ENCODE measurements around the gene GNAL. TPM values are rescaled to one million over a fixed set of nuclear protein-coding genes. Genes with fewer than 3 reads are reported as not detected.
A peak's percentile ranks its signal among the peaks of the same experiment; 100 is the strongest.
"Not testable (repeated sequence)": the region's sequence is repeated elsewhere in the genome, so short reads cannot be mapped to it uniquely, and the experiment has no call there.

The GNAL gene
- total RNA-seq, 2 experiments from 2014 or later: 0.05 TPM; not detected in 1

DNA sequence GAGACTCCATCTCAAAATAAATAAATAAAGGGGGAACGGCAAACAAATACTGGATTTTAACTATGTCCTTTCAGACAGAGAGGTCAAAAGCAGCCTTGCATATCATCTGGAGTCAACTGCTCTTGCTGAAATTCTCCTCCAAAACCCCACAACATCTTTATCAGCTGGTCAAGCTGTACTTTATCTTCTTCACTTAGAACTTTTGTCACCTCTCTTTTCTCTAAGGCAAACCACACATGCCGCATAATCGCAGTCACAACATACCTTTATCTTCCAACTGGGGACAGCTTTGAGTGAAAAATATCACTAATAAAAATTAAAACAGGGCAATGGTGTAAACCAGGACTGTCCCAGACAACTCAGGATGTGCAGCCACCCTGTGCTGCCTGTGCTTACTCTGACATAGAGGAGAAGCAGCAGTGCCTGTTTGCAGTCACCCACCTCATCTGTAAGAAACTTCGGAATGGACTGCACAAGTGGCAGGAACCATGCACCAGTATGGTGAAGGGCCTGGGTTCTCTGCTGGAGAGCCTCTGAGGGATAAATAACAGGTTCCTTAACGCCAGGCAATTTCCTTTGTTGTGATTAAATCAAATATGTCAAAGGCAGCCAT lies 212.9 kb downstream of the GNAL start:
- Mint-ChIP-seq H3K27ac (no peak overlapping the region), H3K36me3 (ENCODE audit: low read depth) (peaks cover 17% of the 10 kb centered on the region), H3K27me3 (ENCODE audit: low read depth) (no peaks in the 10 kb centered on the region), H3K4me1 (ENCODE audit: low read depth) (peaks cover 18% of the 10 kb centered on the region), H3K9me3 (no peaks in the 10 kb centered on the region), H3K4me3 (no peak overlapping the region)
- DNase-seq: no peak
- intact Hi-C loops (cut with micrococcal nuclease): no loop called here
- CTCF ChIA-PET: interaction anchor here (1.0 kb wide), 1 partner anchor 137 kb away, joined by 4 read pairs; no protein-coding TSS in a partner anchor

DNA sequence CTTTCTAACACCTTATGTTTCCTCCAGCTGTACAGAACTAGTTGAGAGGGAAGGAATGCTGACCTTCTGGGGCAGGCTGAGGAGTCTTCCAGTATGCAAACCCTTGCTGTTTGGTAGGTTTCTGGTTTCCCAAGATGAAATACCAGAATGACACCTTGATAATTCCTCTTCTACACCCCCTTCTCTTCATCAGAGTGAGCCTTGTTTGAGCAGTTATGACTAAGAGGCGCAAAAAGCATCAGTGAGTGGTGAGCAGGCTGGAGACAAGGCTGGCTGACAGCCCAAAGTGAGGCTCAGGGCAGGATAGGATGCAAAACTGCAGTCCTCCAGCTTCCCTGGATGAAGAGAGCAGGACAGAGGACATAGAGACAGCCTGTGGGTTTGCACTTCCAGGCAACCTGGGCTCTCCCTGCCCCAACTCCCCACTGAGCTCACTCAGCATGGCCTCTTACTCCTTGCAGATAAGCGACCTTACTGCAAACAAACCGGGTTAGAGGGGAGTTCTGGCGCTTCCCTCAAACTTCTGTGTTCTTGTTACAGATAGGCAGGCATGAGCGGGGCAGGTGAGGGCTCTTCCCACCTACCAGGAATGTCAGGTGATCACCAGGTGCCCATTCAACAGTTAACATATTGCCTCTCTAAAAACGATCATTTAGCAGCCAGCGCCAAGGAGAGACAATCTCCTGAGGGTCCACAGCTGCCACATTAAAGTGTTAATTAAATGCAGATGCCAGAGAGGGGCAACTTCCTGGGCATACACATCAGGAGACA lies 213.6 kb downstream of the GNAL start:
- Mint-ChIP-seq H3K4me3 (no peak overlapping the region), H3K27ac (no peak overlapping the region)

DNA sequence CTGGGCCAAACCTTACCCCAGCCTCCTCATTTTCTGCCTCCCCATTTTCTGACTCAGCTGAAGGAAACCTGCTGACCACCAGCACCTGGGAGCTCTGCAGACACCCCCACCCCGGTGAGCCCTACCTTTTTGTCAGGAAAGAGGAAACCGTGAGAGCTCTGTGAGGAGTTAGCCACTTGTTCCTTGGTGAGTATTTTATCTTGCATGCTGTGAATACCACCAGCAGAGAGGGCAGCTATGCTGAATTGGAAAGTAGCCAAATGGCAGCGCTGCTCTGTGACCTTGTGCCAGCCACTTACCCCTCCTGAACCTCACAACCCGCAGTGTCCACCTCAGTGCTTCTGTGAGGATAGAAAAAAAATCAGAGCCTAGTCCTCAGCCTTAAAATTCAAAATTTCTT lies 216.5 kb downstream of the GNAL start:
- no peak overlapping the region for H3K4me3 Mint-ChIP-seq
- CTCF ChIA-PET: interaction anchor here (0.9 to 1.5 kb wide), 3 partner anchors 31 to 88 kb away, joined by 3 to 6 read pairs (median 5); no protein-coding TSS in a partner anchor
- H3K9me3 Mint-ChIP-seq: no peaks in the 10 kb centered on the region

More for the DNA sequence above, 213.6 kb downstream of the GNAL start:
- no peak for DNase-seq
- H3K9me3 Mint-ChIP-seq: no peaks in the 10 kb centered on the region
- intact Hi-C loops (cut with micrococcal nuclease): no loop called here
- H3K4me1 Mint-ChIP-seq (ENCODE audit: low read depth): peaks cover 23% of the 10 kb centered on the region
- no peaks in the 10 kb centered on the region for H3K27me3 Mint-ChIP-seq (ENCODE audit: low read depth)
- CTCF ChIA-PET: interaction anchor here (1.0 kb wide), 1 partner anchor 136 kb away, joined by 4 read pairs; no protein-coding TSS in a partner anchor
- H3K36me3 Mint-ChIP-seq (ENCODE audit: low read depth): peaks cover 19% of the 10 kb centered on the region

DNA sequence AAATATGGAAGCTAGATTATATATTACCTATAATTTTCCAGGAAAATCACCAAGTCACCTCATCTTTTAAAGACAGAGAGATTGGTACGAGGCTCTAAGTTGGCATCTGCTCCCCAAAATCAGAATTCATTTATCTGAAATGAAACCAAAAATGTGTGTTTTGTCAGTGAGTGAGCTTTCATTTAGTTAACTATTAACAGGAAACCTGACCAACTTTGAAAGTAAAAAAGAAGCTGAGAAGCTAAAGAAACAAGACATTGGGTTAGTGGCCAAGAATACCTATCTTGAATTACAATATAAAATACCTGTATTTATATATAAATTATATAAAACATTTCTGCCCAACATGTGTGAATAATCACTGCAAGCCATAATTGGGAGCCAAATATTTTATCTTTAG lies 217.1 kb downstream of the GNAL start:
- H3K9me3 Mint-ChIP-seq: no peaks in the 10 kb centered on the region
- no peaks in the 10 kb centered on the region for H3K27me3 Mint-ChIP-seq (ENCODE audit: low read depth)
- peaks cover 17% of the 10 kb centered on the region for H3K36me3 Mint-ChIP-seq (ENCODE audit: low read depth)
- H3K4me3 Mint-ChIP-seq: no peak overlapping the region
- H3K4me1 Mint-ChIP-seq (ENCODE audit: low read depth): peaks cover 28% of the 10 kb centered on the region
- CTCF ChIA-PET: interaction anchor here (0.8 to 1.5 kb wide), 4 partner anchors 31 to 173 kb away, joined by 3 to 6 read pairs (median 5); no protein-coding TSS in a partner anchor
- intact Hi-C loops (cut with micrococcal nuclease): no loop called here
- H3K27ac Mint-ChIP-seq: no peak overlapping the region
- DNase-seq: no peak

More for the DNA sequence above, 216.5 kb downstream of the GNAL start:
- Mint-ChIP-seq H3K27me3 (ENCODE audit: low read depth) (no peaks in the 10 kb centered on the region), H3K27ac (no peak overlapping the region), H3K4me1 (ENCODE audit: low read depth) (peaks cover 28% of the 10 kb centered on the region), H3K36me3 (ENCODE audit: low read depth) (peaks cover 17% of the 10 kb centered on the region)
- intact Hi-C loops (cut with micrococcal nuclease): no loop called here
- DNase-seq: no peak

DNA sequence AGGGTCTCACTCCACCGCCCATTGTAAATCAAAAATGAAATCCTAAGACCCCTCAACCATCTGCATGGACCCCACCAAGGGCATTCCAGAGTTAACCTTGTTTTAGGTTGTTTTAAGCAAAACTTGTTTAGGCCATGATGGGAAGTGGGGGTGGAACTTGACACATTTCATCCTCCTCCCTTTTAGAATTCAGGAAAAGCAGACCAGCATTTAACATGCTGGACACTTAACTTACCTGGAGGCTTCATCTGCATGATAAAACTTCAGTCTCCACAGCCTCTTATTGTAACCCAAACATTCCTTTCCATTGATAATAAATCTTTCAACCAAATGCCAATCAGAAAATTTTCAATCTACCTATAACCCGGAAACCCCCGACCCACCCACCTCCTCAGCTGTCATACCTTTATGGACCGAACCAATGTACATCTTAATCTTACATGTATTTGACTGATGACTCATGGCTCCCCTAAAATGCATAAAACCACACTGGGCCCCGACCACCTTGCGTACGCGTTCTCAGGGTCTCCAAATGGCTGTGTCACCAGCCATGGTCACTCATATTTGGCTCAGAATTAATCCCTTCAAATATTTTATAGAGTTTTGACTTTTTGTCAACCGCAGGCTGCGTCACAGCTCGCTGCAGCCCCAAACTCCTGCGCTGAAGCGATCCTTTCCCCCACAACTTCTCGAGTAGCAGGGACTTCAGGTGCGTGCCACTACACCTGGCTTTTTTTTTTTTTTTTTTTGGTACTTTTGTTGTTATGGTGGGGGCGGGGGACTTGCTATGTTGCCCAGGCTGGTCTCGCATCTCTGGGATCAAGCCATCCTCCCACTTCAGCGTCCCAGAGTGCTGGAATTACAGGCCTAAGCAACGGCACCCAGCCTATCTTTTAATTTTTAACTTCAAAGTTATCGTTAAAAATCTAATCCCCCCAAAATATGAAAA lies 218.1 kb downstream of the GNAL start:
- Mint-ChIP-seq H3K4me1 (ENCODE audit: low read depth) (peaks cover 28% of the 10 kb centered on the region), H3K36me3 (ENCODE audit: low read depth) (peaks cover 12% of the 10 kb centered on the region), H3K27me3 (ENCODE audit: low read depth) (no peaks in the 10 kb centered on the region), H3K9me3 (no peaks in the 10 kb centered on the region), H3K4me3 (peak overlapping the region; percentile 89), H3K27ac (peak overlapping the region; percentile 93)
- CTCF ChIA-PET: interaction anchor here (1.4 to 1.5 kb wide), 2 partner anchors 31 to 87 kb away, joined by 5 to 6 read pairs; no protein-coding TSS in a partner anchor
- peak; percentile 9 for DNase-seq
- intact Hi-C loops (cut with micrococcal nuclease): no loop called here

DNA sequence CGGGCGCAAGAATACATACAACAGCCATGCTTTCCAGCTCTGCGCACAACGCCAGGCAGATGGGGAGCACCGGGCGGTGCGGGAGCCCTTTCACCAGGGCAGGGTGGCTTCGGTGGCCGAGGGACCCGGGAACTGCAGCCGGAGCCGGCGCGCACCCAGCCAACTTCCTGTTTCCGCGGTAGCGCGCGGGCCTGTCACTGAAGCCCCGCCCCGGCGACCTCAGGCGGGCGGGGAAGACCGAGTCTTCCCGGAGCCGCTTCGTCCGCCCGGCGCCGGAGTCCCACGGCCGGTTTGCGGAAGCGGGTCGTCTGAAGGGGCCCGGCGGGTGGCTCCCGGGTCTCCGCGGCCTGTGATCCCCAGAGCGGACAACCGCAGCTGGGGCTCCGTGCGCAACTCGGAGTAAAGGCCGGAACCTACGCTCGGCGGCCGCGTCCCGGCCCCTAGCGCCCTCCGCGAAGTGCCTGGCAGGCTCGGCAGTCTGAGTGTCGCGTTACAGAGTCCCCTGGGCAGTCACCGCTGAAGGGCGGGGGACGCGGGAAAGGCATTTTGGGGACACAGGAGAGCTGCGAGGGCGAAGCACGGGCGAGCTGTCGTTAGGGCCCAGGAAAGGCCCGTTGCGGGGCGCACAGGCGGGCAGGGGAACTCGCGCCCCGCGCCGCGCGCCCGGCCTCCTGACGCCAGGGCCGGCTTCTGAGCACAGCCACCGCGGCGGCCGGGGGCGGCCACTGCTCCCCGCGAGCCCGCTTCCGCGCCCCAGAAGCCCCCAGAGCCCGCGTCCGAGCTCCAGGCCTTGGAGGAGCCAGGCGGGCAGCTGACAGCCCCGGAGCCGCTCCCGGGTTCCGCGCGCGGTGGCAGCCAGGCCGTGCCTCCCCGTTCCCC lies 219.4 kb downstream of the GNAL start, which contains the start of gene MPPE1:
TSS of gene MPPE1 (minus strand) at position 136 of the 879 bp plus-strand sequence. CDS start 11,053 bp downstream, outside the sequence.
- H3K27ac Mint-ChIP-seq: peak within 1 kb of the TSS; percentile 93
- CTCF ChIA-PET: no interaction called here
- intact Hi-C loops (cut with micrococcal nuclease): loop anchor here (1.0 to 2.0 kb wide), 4 partner anchors 39 to 468 kb away; partner anchors contain the start of genes AFG3L2, CHMP1B and IMPA2

DNA sequence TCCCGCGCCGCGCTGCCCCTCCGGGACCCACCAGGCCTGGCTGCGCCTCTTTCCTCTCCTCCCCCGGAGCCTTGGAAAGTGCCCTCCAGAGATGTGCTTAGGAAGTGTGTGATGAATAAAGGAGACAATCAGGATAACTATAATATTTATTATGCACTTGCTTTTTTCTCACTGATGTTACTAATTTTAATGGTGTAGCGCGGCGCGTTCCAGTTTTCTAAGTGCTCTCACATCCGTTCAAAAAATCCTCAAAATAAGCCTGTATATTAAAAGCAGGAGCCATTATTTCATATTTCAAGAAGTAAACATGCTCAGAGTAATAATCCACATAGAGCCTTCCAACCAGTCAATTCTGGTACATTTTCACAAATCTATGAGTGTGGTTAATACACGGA lies 220.0 kb downstream of the GNAL start:
- peak overlapping the region; percentile 78 for H3K4me3 Mint-ChIP-seq
- CTCF ChIA-PET: interaction anchor here (1.2 kb wide), 1 partner anchor 87 kb away, joined by 4 read pairs; no protein-coding TSS in a partner anchor
- peak overlapping the region; percentile 85 for H3K27ac Mint-ChIP-seq
- intact Hi-C loops (cut with micrococcal nuclease): loop anchor here (2.0 kb wide), 1 partner anchor 468 kb away; the partner anchor contains the start of gene AFG3L2
- no peaks in the 10 kb centered on the region for H3K27me3 Mint-ChIP-seq (ENCODE audit: low read depth)
- no peaks in the 10 kb centered on the region for H3K9me3 Mint-ChIP-seq
- H3K4me1 Mint-ChIP-seq (ENCODE audit: low read depth): peaks cover 20% of the 10 kb centered on the region
- DNase-seq: no peak
- H3K36me3 Mint-ChIP-seq (ENCODE audit: low read depth): peaks cover 4% of the 10 kb centered on the region

More for the DNA sequence above, 219.4 kb downstream of the GNAL start, which contains the start of gene MPPE1:
- no peaks in the 10 kb centered on the region for H3K9me3 Mint-ChIP-seq
- peaks cover 8% of the 10 kb centered on the region for H3K36me3 Mint-ChIP-seq (ENCODE audit: low read depth)
- peak within 1 kb of the TSS; percentile 89 for H3K4me3 Mint-ChIP-seq
- DNase-seq: peak; percentile 89
- peaks cover 24% of the 10 kb centered on the region for H3K4me1 Mint-ChIP-seq (ENCODE audit: low read depth)
- H3K27me3 Mint-ChIP-seq (ENCODE audit: low read depth): no peaks in the 10 kb centered on the region

DNA sequence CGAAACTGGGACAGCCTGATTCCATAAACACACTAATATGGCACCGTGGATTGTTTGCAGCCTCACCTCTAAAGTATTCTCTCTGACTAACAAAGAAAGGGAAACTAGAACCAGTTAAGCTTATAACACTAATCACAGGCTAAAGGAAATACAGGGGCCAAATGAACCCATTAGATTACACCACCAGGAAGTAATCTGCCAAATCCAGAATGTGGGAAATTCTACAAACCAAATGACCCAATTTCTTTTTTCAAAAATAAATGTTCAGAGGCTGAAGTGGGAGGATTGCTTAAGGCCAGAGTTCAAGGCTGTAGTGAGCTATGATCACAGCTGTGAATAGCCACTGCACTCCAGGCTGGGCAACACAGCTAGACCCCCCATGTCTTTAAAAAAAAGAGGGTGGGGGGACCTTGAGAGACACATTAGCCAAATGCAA lies 220.5 kb downstream of the GNAL start:
- Mint-ChIP-seq H3K9me3 (no peaks in the 10 kb centered on the region), H3K27me3 (ENCODE audit: low read depth) (no peaks in the 10 kb centered on the region), H3K4me1 (ENCODE audit: low read depth) (peaks cover 20% of the 10 kb centered on the region), H3K27ac (peak overlapping the region; percentile 85), H3K36me3 (ENCODE audit: low read depth) (peaks cover 4% of the 10 kb centered on the region), H3K4me3 (peak overlapping the region; percentile 78)
- CTCF ChIA-PET: interaction anchor here (0.6 to 1.2 kb wide), 2 partner anchors 86 to 163 kb away, joined by 4 read pairs; no protein-coding TSS in a partner anchor
- peak; percentile 17 for DNase-seq
- intact Hi-C loops (cut with micrococcal nuclease): loop anchor here (2.0 kb wide), 1 partner anchor 467 kb away; the partner anchor contains the start of gene AFG3L2

DNA sequence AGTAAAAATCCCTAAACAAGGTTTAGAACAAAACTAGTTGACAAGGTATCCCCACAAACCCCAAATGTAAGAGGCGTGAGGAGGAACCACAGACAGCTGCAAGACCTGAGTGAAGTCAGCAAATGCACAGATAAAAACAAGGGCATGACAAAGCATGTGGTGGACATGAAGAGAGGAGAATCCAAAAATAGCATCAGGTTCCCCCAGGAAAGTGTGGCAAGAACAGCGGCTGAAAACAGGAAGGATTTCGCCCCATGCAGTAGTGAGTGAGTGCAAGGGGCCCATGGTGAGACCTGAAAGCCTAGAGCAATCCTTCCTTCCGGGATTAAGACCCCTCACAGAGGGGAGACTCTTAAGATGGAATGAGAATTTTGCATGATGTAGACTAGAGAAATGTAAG lies 227.8 kb downstream of the GNAL start:
- H3K27ac Mint-ChIP-seq; CTCF ChIA-PET; H3K27me3 Mint-ChIP-seq (ENCODE audit: low read depth); H3K9me3 Mint-ChIP-seq; DNase-seq; H3K4me1 Mint-ChIP-seq (ENCODE audit: low read depth); H3K36me3 Mint-ChIP-seq (ENCODE audit: low read depth); H3K4me3 Mint-ChIP-seq; intact Hi-C loops (cut with micrococcal nuclease): not testable (repeated sequence)

DNA sequence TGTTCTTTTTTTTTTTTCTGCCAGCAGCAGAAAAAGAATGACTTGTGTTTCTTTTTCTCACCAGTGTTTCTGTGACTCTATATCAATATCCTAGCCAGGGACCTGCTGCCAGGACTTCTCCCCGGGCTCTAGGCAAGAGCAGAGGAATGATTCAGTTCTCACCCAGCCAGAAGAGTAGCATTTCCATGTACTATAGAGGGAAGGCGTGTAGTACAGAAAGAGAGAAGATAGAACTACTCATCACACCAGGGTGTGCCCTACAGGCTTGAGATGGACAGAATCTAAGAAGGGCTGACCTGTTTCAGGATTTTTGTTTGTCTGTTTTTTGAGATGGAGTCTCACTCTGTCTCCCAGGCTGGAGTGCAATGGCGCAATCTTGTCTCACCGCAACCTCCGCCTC lies 230.5 kb downstream of the GNAL start:
- H3K36me3 Mint-ChIP-seq (ENCODE audit: low read depth); intact Hi-C loops (cut with micrococcal nuclease); CTCF ChIA-PET; H3K9me3 Mint-ChIP-seq; H3K4me3 Mint-ChIP-seq; H3K27me3 Mint-ChIP-seq (ENCODE audit: low read depth); DNase-seq; H3K27ac Mint-ChIP-seq; H3K4me1 Mint-ChIP-seq (ENCODE audit: low read depth): not testable (repeated sequence)

DNA sequence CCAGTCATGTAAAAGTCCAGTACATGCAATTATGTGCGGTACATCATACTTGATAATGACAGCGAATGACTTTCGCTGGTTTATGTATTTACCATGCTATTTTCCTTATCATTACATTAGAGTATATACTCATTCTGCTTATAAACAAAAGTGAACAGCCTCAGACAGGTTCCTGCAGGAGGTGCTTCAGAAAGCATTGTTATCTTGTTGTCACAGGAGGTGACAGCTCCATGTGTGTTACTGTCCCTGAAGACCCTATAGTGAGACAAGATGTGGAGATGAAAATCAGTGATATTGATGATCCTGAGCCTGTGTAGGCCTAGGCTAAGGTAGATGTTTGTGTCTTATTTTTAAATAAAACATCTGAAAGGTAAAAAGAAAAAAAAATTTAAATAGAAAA lies 234.4 kb downstream of the GNAL start:
- Mint-ChIP-seq H3K27ac (no peak overlapping the region), H3K4me1 (ENCODE audit: low read depth) (no peaks in the 10 kb centered on the region), H3K27me3 (ENCODE audit: low read depth) (no peaks in the 10 kb centered on the region), H3K36me3 (ENCODE audit: low read depth) (no peaks in the 10 kb centered on the region), H3K9me3 (no peaks in the 10 kb centered on the region), H3K4me3 (no peak overlapping the region)
- no peak for DNase-seq
- intact Hi-C loops (cut with micrococcal nuclease): no loop called here
- CTCF ChIA-PET: interaction anchor here (1.3 to 2.5 kb wide), 2 partner anchors 14 to 72 kb away, joined by 4 to 14 read pairs; no protein-coding TSS in a partner anchor

Measured in activated naive CD4-positive, alpha-beta T cell treated with anti-CD3 and anti-CD28 coated beads for 36 hours (primary cell).